K562 (cell line): Measurements from ENCODE around the gene LRRC58. TPM values are rescaled to one million over a fixed set of nuclear protein-coding genes. Genes with fewer than 3 reads are reported as not detected.

Source experiments
- ATAC-seq: fragments of 200-7000 bp; cut with Tn5 transposase; 3 replicates; pipeline ENCODE4 v1.9.1; 2020; ENCODE audit warnings: moderate library complexity
- BruUV-seq: library from RNA; stranded (reverse); fragments of 400-500 nt; replicated peaks from 2 replicates; lab custom pipeline; 2021; lab: Mats Ljungman, UMichigan
- CTCF ChIA-PET: fragments of 300-600 bp; formaldehyde crosslinking; extraction: SDS; loops from one replicate; lab custom pipeline; 2021; ENCODE audit warnings: low intra/inter-chr PET ratio; lab: Yijun Ruan, JAX
- POLR2A ChIA-PET: fragments of 300-600, 350-650 bp; sonication (Branson Sonifier 250); formaldehyde crosslinking; extraction: SDS; loops from one replicate; lab custom pipeline; 2021; ENCODE audit warnings: antibody characterized with exemption, inconsistent platforms; lab: Yijun Ruan, JAX
- DNase-seq, 4 experiments: peaks; one replicate each; pipeline versions ENCODE4 v3.0.0 to v3.0.0-alpha.2; 2011 to 2018; ENCODE audit warnings: low spot score in 3 of 4, mixed read lengths in 3 of 4; ENCODE audit errors: extremely low read depth in 1 of 4
- FAIRE-seq: peaks from 2 replicates; lab custom pipeline; 2011; peaks lifted over from hg19 to GRCh38; lab: Jason Lieb, UNC
- H2AFZ ChIP-seq: 2 replicates; pipeline ENCODE4 v1.6.0; 2011; ENCODE audit warnings: low read depth, low read length, control low read depth, inconsistent platforms
- H3K27ac ChIP-seq: fragments of 200-600 bp; 3 replicates; pipeline ENCODE4 v1.8.0; 2011; ENCODE audit warnings: low read depth, mild to moderate bottlenecking, control low read depth, inconsistent platforms, low read length, moderate library complexity, mixed read lengths; ENCODE audit errors: extremely low read depth
- H3K27me3 ChIP-seq, 2 experiments: fragments of 300-600 bp in 1 of 2; 2 replicates in 1 of 2; 3 replicates in 1 of 2; pipeline versions ENCODE4 v1.6.0 to v1.8.0; 2011; ENCODE audit warnings: inconsistent platforms in 2 of 2, low read length in 2 of 2, mild to moderate bottlenecking in 1 of 2, mixed read lengths in 1 of 2, moderate library complexity in 1 of 2; ENCODE audit not compliant: control insufficient read depth in 2 of 2, insufficient read depth in 2 of 2
- H3K36me3 ChIP-seq: fragments of 300-600 bp; 3 replicates; pipeline ENCODE4 v1.8.0; 2011; ENCODE audit warnings: mild to moderate bottlenecking, low read length, inconsistent platforms; ENCODE audit not compliant: control insufficient read depth, insufficient read depth
- H3K4me1 ChIP-seq, 2 experiments: fragments of 200-600 bp in 1 of 2; replicated peaks in 1 of 2; 2 replicates in 1 of 2; 3 replicates in 1 of 2; pipeline versions ENCODE4 v1.5.1 to v1.8.0; 2011; ENCODE audit warnings: inconsistent platforms in 2 of 2, low read length in 2 of 2, mild to moderate bottlenecking in 1 of 2, mixed read lengths in 1 of 2, moderate library complexity in 1 of 2; ENCODE audit not compliant: control insufficient read depth in 2 of 2, insufficient read depth in 2 of 2
- H3K4me2 ChIP-seq: 2 replicates; pipeline ENCODE4 v1.6.1; 2011; ENCODE audit warnings: low read length, control low read depth, inconsistent platforms, mixed read lengths; ENCODE audit not compliant: insufficient read depth
- H3K4me3 ChIP-seq: fragments of 200-600 bp; sonication (generic), shearing (Covaris generic); 2 replicates; pipeline ENCODE4 v1.5.1; 2016; ENCODE audit warnings: control low read depth, inconsistent platforms
- H3K79me2 ChIP-seq: fragments of 200-600 bp; 3 replicates; pipeline ENCODE4 v1.8.0; 2011; ENCODE audit warnings: low read length, inconsistent platforms; ENCODE audit not compliant: control insufficient read depth, insufficient read depth
- H3K9ac ChIP-seq, 2 experiments: 2 replicates each; pipeline versions ENCODE4 v1.6.0 to v1.6.1; 2011; ENCODE audit warnings: low read depth in 2 of 2, low read length in 2 of 2, control low read depth in 1 of 2, inconsistent platforms in 1 of 2, mild to moderate bottlenecking in 1 of 2, mixed read lengths in 1 of 2; ENCODE audit not compliant: insufficient read depth in 1 of 2
- H3K9me1 ChIP-seq: one replicate; pipeline ENCODE4 v1.6.0; 2011; ENCODE audit warnings: inconsistent platforms, mild to moderate bottlenecking, low read length, moderate library complexity; ENCODE audit not compliant: control insufficient read depth, insufficient read depth
- H3K9me3 ChIP-seq: replicated peaks from 2 replicates; pipeline ENCODE4 v1.5.1; 2011; ENCODE audit warnings: low read depth, low read length, inconsistent platforms; ENCODE audit not compliant: control insufficient read depth, insufficient read depth
- H4K20me1 ChIP-seq: replicated peaks from 2 replicates; pipeline ENCODE4 v1.6.1; 2011; ENCODE audit warnings: low read length, inconsistent platforms, mixed read lengths; ENCODE audit not compliant: control insufficient read depth, insufficient read depth
- MTF1 ChIP-seq: fragments of 250-450 bp; sonication (Bioruptor Pico); IDR thresholded peaks from 2 replicates; pipeline ENCODE4 v1.9.0; 2021; ENCODE audit warnings: moderate library complexity, mild to moderate bottlenecking, inconsistent platforms, borderline replicate concordance
- RBFOX2 ChIP-seq: fragments of 200-400 bp; formaldehyde crosslinking; IDR thresholded peaks from 2 replicates; pipeline ENCODE4 v1.6.1; 2017; ENCODE audit warnings: low read depth, mild to moderate bottlenecking, low read length, moderate library complexity
- SNAPC5 ChIP-seq: fragments of 250-450 bp; sonication (Bioruptor Pico); IDR thresholded peaks from 2 replicates; pipeline ENCODE4 v1.8.0; 2021; ENCODE audit warnings: moderate library complexity, mild to moderate bottlenecking, inconsistent platforms
- whole genome bisulfite sequencing: fragments of 100-300 bp; shearing (Covaris generic); methylation state at CpG from one replicate; pipeline ENCODE4 v1.1.6; 2016; ENCODE audit warnings: low coverage, mixed read lengths; ENCODE audit not compliant: insufficient coverage; ENCODE audit errors: missing lambda C conversion rate; 5-methylcytosine and 5-hydroxymethylcytosine counted together
- in situ Hi-C: fragments of 300-500 bp; cut with MboI; formaldehyde crosslinking; loops from 4 replicates; pipeline ENCODE4 v1.15.0; 2018; ENCODE audit warnings: inconsistent platforms, mixed read lengths
- intact Hi-C: fragments of 100-400 bp; cut with micrococcal nuclease; formaldehyde crosslinking; loops from 2 replicates; pipeline ENCODE4 v1.14.2; 2022
- polyA plus RNA-seq, 8 experiments: library from polyadenylated mRNA; depleted of rRNA in 4 of 8; stranded (reverse) in 5 of 8; unstranded in 3 of 8; fragments of >200 nt; fragmentation: Nextera tagmentation in 2 of 8; fragmentation: Illumina TruSeq in 1 of 8; extraction: Ambion mirVana in 2 of 8; extraction: Trizol in 1 of 8; gene quantifications; 2 replicates each; pipeline versions ENCODE4 v1.2.1 to v1.2.3, GENCODE V29; 2011 to 2014; ENCODE audit warnings: inconsistent platforms in 1 of 8, missing spikeins in 1 of 8
- total RNA-seq, 7 experiments: library from RNA; depleted of rRNA in 6 of 7; stranded (reverse); fragments of >200 nt in 6 of 7; fragmentation: Illumina TruSeq in 2 of 7; extraction: Trizol in 2 of 7; gene quantifications; 2 replicates each; pipeline versions ENCODE4 v1.2.1 to v1.2.3, GENCODE V29; 2011 to 2021; ENCODE audit warnings: low replicate concordance in 1 of 7

LRRC58 gene
- total and polyA plus RNA-seq, 9 of the 15 experiments (the other 6 are each of a cell fraction or from before 2014, with no cell fraction given): 5.6 to 26.6 (median 14.8) TPM

GRCh38 chr3:120364821-120365220, 15.7 kb upstream of the LRRC58 start:
- in situ Hi-C loops: no loop called here
- Histone ChIP-seq H3K9ac (no peak overlapping the region), H3K9me3 (no peaks in the 10 kb centered on the region), H3K27ac (no peak overlapping the region), H3K4me2 (no peak overlapping the region), H3K4me3 (no peak overlapping the region), H3K36me3 (no peaks in the 10 kb centered on the region), H4K20me1 (no peaks in the 10 kb centered on the region), H3K79me2 (no peaks in the 10 kb centered on the region), H2AFZ (no peak overlapping the region), H3K27me3 (no peaks in the 10 kb centered on the region), H3K9me1 (no peaks in the 10 kb centered on the region), H3K4me1 (no peaks in the 10 kb centered on the region)
- ChIA-PET CTCF (no interaction called here), POLR2A (no interaction called here)
- intact Hi-C loops: no loop called here
- no TSS peak for BruUV-seq
- no peak for ATAC-seq
- FAIRE-seq: no peak
- 6% methylated on average over 1 of the region's 1 CpG for WGBS
- no peak for DNase-seq
- TF ChIP-seq MTF1 (CRISPR knock-in tag): no peak

- Histone ChIP-seq H3K27me3 (no peaks in the 10 kb centered on the region), H3K9ac (no peak overlapping the region), H3K79me2 (no peaks in the 10 kb centered on the region), H3K4me2 (no peak overlapping the region), H3K4me1 (no peaks in the 10 kb centered on the region)
- POLR2A ChIA-PET: interaction anchor here (0.8 kb wide), 1 partner anchor 15 kb away, joined by 3 read pairs; the partner anchor contains the start of gene LRRC58
- in situ Hi-C loops: no loop called here
- CTCF ChIA-PET: no interaction called here
- TF ChIP-seq RBFOX2: no peak
- no peak for TF ChIP-seq SNAPC5 (CRISPR knock-in tag)
- TF ChIP-seq, all 486 proteins: peak for 0
- no peak for DNase-seq
- no peaks in the 10 kb centered on the region for H4K20me1 ChIP-seq
- no peaks in the 10 kb centered on the region for H3K9me3 ChIP-seq
- no peak overlapping the region for H2AFZ ChIP-seq
- H3K9me1 ChIP-seq: no peaks in the 10 kb centered on the region
- no peak for FAIRE-seq
- 0% methylated on average over 1 of the region's 1 CpG for WGBS
- no peak overlapping the region for H3K27ac ChIP-seq
- no TSS peak for BruUV-seq
- intact Hi-C loops: no loop called here
- H3K36me3 ChIP-seq: no peaks in the 10 kb centered on the region
- H3K4me3 ChIP-seq: no peak overlapping the region
- no peak for ATAC-seq
Measured at GRCh38 chr3:120364101-120364500, 14.9 kb upstream of the LRRC58 start.
